Ascending aorta (tissue), 2 donors: Measurements from ENCODE around the gene P4HA3. TPM values are rescaled to one million over a fixed set of nuclear protein-coding genes. Genes with fewer than 3 reads are reported as not detected.

Experiments used
- DNase-seq, 2 donors: peaks; one replicate each; pipeline ENCODE4 v3.0.0-alpha.2; 2019; ENCODE audit warnings: low spot score in 2 of 2
- H3K27ac ChIP-seq, 2 donors: fragments of 200-600 bp; sonication (generic); one replicate each; pipeline ENCODE4 v1.5.1; 2016 to 2017; ENCODE audit warnings: mild to moderate bottlenecking in 1 of 2
- H3K27me3 ChIP-seq: fragments of 200-600 bp; sonication (generic); one replicate; pipeline ENCODE4 v1.5.1; 2017
- H3K36me3 ChIP-seq, 2 donors: fragments of 200-600 bp; sonication (generic); one replicate each; pipeline ENCODE4 v1.5.1; 2016
- H3K4me1 ChIP-seq, 2 donors: fragments of 200-600 bp; sonication (generic); one replicate each; pipeline ENCODE4 v1.5.1; 2016 to 2017; ENCODE audit warnings: mild to moderate bottlenecking in 1 of 2
- H3K4me3 ChIP-seq, 2 donors: fragments of 200-600 bp; sonication (generic); one replicate each; pipeline ENCODE4 v1.5.1; 2016 to 2017; ENCODE audit warnings: mild to moderate bottlenecking in 1 of 2
- H3K9me3 ChIP-seq, 2 donors: fragments of 200-600 bp; sonication (generic); one replicate each; pipeline ENCODE4 v1.5.1; 2016
- intact Hi-C: fragments of 100-400 bp; cut with DNase I; formaldehyde crosslinking; loops from one replicate; pipeline ENCODE4 v1.15.1; 2023
- total RNA-seq: library from RNA; depleted of rRNA; stranded (reverse); fragments of >200 nt; gene quantifications from one replicate; pipeline ENCODE4 v1.1.0, GENCODE V29; 2016
- TF ChIP-seq, protein P1 (sequence below), 3 experiments: fragments of 200-600 bp in 2 of 3; fragments of 450-650 bp in 1 of 3; sonication (generic) in 2 of 3; IDR thresholded peaks; one replicate each; pipeline ENCODE4 v1.5.1; 2016 to 2019; ENCODE audit warnings: antibody characterized with exemption in 3 of 3, mild to moderate bottlenecking in 1 of 3, moderate library complexity in 1 of 3

The P4HA3 gene
- total RNA-seq, 1 donor from 2014 or later = 2.1 TPM

DNA sequence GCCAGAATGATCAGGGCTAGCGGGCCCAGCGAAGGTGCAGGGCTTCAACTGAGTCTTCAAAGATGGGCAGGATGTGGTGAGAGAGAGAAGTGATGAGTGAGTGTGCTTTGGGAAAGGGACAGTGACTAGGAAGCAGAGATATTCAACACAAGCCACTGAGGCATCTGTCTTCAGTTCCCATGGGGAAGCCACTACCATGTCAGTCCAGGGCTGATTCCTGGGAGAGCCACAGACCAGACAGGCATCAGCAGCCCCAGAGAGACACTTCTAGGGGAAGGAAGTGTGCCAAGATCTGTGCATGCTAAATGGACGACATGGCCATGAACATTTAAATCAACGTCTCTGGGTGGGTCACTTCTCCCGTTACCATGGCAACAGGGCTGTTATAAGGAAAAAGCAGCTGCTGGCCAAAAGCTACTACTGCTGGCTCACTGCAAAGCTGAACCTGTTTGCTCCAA lies 28.5 kb downstream of the P4HA3 start:
- no peaks in the 10 kb centered on the region for H3K27me3 ChIP-seq
- H3K27ac ChIP-seq = no peak overlapping the region
- H3K9me3 ChIP-seq = no peaks in the 10 kb centered on the region
- no peak for DNase-seq
- intact Hi-C loops = no loop called here
- TF ChIP-seq, protein P1, sequence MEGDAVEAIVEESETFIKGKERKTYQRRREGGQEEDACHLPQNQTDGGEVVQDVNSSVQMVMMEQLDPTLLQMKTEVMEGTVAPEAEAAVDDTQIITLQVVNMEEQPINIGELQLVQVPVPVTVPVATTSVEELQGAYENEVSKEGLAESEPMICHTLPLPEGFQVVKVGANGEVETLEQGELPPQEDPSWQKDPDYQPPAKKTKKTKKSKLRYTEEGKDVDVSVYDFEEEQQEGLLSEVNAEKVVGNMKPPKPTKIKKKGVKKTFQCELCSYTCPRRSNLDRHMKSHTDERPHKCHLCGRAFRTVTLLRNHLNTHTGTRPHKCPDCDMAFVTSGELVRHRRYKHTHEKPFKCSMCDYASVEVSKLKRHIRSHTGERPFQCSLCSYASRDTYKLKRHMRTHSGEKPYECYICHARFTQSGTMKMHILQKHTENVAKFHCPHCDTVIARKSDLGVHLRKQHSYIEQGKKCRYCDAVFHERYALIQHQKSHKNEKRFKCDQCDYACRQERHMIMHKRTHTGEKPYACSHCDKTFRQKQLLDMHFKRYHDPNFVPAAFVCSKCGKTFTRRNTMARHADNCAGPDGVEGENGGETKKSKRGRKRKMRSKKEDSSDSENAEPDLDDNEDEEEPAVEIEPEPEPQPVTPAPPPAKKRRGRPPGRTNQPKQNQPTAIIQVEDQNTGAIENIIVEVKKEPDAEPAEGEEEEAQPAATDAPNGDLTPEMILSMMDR (IDR thresholded peaks at IDR 0.05) = no peak
- H3K4me3 ChIP-seq = no peak overlapping the region
- H3K36me3 ChIP-seq = no peaks in the 10 kb centered on the region
- peaks cover 2 to 5% of the 10 kb centered on the region in 2 donors for H3K4me1 ChIP-seq

DNA sequence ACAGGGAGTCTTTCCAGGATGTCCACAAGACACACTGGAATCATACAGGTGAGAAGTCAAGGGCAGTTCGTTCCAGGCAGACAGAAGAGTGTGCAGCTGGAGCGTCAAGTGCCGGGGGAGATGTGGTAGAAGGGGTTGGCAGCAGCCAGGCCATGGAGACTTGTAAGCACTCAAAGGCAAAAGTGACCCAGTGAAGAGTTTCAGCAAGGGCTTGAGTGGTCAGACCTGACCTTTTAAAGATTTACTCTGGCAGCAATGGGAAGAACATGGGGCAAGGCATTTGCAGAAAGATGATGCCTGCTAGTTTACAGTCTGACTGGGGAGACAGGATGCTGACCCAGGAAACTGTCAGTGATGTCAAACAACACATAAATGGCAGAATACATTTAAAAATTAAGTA lies 29.0 kb downstream of the P4HA3 start:
- Histone ChIP-seq H3K4me1 (peaks cover 0 to 2% of the 10 kb centered on the region in 2 donors), H3K27ac (no peak overlapping the region), H3K27me3 (no peaks in the 10 kb centered on the region), H3K9me3 (no peaks in the 10 kb centered on the region), H3K4me3 (no peak overlapping the region), H3K36me3 (no peaks in the 10 kb centered on the region)
- no peak for DNase-seq
- TF ChIP-seq, protein P1 (IDR thresholded peaks at IDR 0.05) = no peak
- intact Hi-C loops = no loop called here

DNA sequence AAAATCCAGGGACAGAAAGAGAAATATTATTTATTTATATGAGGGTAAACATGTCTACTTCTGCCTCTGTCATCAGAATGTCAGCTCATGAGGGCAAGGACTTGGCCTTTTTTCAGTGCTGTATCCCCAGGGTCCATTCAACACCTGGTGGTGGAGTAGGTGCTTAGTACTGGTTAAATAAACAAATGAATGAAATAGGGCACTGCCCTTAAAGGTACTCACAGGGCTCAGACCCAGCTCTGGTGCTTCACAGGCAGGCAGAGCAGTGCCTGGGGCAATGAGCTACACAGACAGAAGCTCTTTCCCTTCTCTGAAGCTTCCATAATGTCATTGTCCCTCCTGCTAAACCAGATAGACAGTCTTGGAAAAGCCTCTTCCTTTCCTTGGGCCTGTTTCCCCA lies 30.9 kb downstream of the P4HA3 start:
- DNase-seq = no peak
- Histone ChIP-seq H3K4me3 (no peak overlapping the region), H3K4me1 (peaks cover 0 to 2% of the 10 kb centered on the region in 2 donors), H3K9me3 (no peaks in the 10 kb centered on the region), H3K27ac (no peak overlapping the region), H3K27me3 (no peaks in the 10 kb centered on the region), H3K36me3 (no peaks in the 10 kb centered on the region)
- TF ChIP-seq, protein P1 (IDR thresholded peaks at IDR 0.05) = no peak
- intact Hi-C loops = no loop called here

DNA sequence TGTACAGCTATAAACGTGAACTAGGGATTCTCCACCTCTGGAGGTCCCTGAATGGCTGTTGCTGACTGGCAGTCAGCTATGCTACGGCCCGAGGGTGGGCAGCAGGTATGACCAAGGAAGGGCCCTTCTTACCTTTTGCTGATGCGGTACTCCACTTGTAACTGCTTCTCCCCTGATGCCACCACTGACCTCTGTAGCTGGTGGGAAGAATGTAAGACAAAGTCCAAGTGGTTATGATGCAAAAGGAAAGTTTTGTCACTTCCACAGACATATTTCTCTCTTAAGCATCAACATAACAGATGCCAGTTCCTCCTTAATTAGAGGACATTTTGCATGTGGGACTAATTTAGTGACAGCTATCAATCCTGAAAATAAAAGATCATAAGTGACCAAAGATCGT lies 32.2 kb downstream of the P4HA3 start:
- Histone ChIP-seq H3K36me3 (no peaks in the 10 kb centered on the region), H3K4me3 (no peak overlapping the region), H3K27me3 (no peaks in the 10 kb centered on the region), H3K4me1 (peaks cover 0 to 2% of the 10 kb centered on the region in 2 donors), H3K9me3 (no peaks in the 10 kb centered on the region), H3K27ac (no peak overlapping the region)
- intact Hi-C loops = no loop called here
- no peak for DNase-seq
- TF ChIP-seq, protein P1 (IDR thresholded peaks at IDR 0.05) = no peak

DNA sequence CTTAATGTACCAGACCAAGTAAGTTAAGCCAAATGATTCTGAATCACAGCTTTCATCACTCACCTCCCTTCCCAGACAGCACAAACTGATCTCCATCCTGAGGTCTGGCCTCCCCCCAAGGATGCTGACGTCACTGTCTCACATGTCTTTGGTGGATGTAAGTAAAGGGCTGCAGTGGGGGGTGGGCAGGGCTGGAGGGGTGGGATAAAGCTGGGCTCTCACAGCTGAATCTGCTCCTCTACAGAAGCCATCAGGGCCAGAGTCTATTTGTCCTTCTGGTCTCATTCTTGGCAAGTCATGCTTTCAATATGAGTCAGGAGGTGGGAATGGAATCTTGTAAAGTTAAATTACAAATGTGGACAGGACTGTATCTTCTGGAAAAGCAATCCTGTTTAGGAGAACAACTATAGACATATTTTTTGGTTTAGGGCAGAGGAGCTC lies 32.7 kb downstream of the P4HA3 start:
- no peaks in the 10 kb centered on the region for H3K36me3 ChIP-seq
- intact Hi-C loops = no loop called here
- H3K4me1 ChIP-seq = peaks cover 0 to 2% of the 10 kb centered on the region in 2 donors
- no peak overlapping the region for H3K4me3 ChIP-seq
- H3K9me3 ChIP-seq = no peaks in the 10 kb centered on the region
- TF ChIP-seq, protein P1 (IDR thresholded peaks at IDR 0.05) = no peak
- peak in 1 of 2 donors; percentile 77 for DNase-seq
- no peak overlapping the region for H3K27ac ChIP-seq
- no peaks in the 10 kb centered on the region for H3K27me3 ChIP-seq

DNA sequence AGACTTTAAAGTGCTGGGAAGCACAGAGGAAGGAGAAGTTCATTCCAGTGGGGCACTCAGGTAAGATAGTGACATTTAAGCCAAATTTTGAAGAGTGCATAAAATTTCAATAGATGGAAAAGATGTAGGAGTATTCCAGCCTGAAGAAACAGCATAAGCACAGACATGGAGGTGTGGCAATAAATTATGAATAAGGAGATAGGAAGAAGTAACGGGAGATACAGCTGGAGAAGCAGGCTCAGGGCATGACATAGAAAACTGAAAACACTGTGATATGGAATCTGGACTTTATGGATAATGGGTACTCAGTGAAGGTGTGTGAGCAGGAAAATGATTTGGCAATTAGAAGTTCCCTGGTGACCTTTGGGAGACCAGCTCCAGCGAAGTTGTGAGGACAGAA lies 33.3 kb downstream of the P4HA3 start:
- H3K4me3 ChIP-seq = no peak overlapping the region
- intact Hi-C loops = no loop called here
- H3K27me3 ChIP-seq = no peaks in the 10 kb centered on the region
- H3K4me1 ChIP-seq = peaks cover 0 to 2% of the 10 kb centered on the region in 2 donors
- H3K27ac ChIP-seq = no peak overlapping the region
- no peaks in the 10 kb centered on the region for H3K9me3 ChIP-seq
- TF ChIP-seq, protein P1 (IDR thresholded peaks at IDR 0.05) = no peak
- H3K36me3 ChIP-seq = no peaks in the 10 kb centered on the region
- no peak for DNase-seq
